GM18498 (cell line): ENCODE data around the gene SAMD4A.
"Not testable (repeated sequence)": the region's sequence is repeated elsewhere in the genome, so short reads cannot be mapped to it uniquely, and the experiment has no call there.

Experiments
- ATAC-seq: cut with Tn5 transposase; IDR thresholded peaks from one replicate; pipeline ENCODE4 v1.9.1; 2021; ENCODE audit warnings: mild to moderate bottlenecking, moderate library complexity; ENCODE audit not compliant: unreplicated experiment

The SAMD4A gene

DNA sequence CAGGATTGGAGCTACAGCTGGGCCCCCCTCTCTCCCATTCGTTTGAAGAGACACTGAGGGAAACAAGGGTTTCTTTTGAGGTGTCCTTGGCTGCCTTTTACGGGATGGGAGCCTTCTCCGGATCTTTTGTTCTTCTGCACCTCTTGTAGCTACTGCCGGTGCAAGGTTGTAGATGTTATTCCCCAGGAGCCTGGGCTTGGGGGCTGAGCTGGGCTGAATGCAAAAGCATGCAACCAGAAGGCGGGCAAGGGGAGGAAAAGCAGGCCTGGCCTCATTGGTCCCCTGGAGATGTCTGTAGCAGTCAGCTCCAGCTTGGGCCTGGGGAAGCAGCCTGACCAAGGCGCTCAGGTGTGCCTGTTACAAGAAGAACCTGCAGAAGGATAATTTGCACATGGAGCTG is 225.4 kb downstream of the SAMD4A start:
- ATAC-seq, result no peak

DNA sequence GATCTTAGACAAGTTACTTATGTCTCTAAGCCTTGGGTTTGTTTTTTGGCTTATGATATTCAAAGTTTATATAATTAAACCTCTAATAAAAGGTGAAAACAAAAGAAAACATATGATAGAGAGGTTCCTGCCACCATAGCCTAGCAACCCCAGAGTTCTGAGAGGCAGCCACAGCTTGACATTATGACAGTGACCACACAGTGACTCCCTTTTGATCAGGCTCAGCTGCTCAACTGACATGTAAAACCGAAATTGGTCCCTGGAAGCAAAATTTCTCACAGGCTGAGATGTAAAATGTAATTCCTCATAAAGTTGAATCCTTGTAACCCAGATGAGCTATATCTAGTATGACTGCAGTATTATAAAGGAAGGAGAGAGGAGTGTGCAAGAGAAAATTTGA is 227.2 kb downstream of the SAMD4A start:
- no peak for ATAC-seq

DNA sequence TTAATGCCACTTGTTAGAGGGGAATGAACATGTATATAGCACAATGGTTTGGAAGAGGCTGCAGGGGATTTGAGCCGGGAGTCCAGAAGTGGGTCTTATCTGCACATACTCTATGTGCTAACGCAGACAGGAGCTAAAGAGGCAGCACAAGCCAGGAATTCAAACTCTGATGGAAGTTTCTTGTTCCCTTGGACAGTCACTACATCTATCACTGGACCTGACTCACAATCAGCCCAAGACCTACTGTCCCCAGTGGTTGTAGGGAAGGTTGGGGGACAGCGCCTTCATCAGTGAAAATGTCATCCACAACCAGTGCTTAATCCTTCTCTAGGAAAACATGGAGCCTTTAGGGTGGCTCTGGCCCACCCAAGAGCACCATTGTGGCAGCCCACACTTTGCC is 227.9 kb downstream of the SAMD4A start:
- no peak for ATAC-seq

DNA sequence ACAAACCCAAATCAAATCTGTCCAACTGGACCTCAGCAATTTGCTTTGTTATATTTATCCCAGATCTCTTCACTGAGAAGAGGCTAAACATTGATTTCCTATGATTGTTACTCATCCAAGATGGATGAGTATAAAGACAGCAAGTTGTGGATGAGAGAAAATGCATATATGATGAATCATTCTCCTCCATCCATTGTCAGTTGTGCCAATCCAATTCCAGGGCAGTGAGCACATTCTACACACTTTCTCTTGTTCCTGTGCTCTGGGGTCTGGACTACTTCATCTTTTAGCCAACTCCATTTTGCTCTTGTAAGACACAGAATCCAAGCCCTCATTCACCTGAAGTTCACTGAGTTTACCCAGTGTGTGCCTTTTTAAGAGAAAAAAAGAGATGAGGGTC is 230.0 kb downstream of the SAMD4A start:
- ATAC-seq, result no peak

DNA sequence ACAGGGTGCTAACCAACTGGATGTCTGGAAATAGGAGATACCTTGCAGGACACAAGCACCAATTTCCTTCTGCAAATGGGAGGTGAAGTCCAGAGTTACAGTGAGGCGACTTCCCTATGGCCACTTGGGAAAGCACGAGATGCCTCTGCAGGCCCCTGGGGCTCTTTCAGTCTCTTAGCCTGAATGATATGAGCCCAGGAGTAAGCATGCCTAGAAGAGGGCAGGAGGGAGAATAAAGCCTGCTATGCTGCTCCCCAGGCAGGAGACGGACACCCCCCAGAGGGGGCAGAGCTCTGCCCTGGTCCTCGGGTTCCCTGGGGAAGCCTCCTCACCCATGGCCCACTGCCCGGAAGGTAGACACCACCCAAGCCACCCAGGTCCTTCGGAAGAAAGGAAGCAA is 230.6 kb downstream of the SAMD4A start:
- ATAC-seq, result no peak

DNA sequence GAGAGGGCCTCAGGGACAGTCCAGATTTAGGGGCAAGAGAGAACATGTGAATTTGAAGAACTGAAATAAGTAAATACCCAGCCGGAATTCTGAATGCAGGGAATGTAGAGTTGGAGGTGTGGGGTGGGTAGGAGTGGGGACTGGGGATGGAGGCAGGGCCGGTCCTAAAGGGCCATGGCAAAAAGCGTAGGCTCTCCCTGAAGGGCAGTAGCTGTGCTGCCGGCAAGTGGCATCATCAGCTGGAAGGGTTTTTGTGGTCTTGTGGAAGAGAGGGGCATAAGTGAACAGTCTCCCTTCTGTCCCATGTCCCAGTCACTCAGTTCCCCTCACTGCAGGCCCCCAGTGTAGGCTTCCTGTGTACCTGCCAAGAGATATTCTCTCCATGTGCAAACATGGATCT is 231.1 kb downstream of the SAMD4A start:
- ATAC-seq, result no peak

DNA sequence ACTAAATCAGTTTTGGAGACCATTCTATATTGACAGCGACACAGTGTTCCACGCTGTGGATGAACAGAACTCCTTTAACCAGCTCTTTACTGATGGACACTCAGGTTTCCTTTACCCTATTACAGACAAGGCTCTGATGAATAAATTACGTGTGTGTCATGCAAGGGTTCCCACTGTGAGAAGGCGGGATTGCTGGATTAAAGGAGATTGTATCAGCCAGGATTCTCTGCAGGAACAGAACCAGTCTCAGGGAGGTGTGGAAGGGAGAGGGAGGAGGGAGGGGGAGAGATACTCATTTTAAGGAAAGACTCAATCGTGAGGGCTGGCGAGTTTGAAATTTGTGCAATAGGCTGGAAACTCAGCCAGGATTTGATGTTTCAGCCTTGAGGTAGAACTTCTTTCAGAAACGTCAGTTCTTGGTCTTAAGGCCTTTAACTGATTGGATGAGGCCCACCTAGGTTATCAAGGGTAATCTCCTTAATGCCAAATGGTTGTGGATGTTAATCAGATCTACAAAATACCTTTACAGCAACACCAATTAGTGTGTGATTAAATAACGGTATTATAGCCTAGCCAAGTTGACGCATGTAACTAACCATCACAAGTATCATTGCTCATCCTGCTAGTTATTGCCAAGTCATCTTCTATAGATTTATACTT is 231.7 kb downstream of the SAMD4A start:
- ATAC-seq, result no peak

GRCh38 chr14:54801482-54801881 is 234.6 kb downstream of the SAMD4A start:
- not testable (repeated sequence) for ATAC-seq

- ATAC-seq, result no peak
Measured at GRCh38 chr14:54803396-54803795, 236.5 kb downstream of the SAMD4A start.

DNA sequence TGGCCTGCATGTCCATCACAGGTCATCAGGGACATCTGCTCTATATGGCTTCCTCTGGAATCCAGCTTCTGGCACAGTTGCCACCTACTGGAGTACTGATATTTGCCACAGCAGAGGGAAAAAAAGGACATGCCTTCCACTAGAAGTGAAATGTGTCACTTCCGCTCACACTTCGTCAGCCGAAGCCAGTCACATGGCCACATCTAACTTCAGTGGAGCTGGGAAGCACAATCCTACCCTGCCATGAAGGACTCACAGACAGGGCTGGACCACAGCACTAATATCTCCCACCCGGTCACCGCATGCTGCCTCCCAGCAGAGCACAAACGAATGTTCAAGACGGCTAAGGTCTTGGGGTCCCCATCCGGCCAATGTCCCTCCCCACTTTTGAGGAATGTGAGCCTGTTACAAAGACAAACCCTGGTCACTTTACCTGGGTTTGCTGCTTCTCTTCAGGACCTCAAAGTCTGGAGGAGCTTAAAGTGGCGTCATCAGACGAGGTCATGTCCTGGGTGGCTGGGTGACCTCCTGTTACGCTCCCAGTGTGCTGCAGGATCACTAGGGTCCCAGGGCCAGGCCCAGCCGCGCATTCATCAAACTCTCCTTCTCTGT is 237.1 kb downstream of the SAMD4A start:
- ATAC-seq, result no peak

- ATAC-seq, result no peak
Measured at GRCh38 chr14:54804538-54805041, 237.7 kb downstream of the SAMD4A start.

GRCh38 chr14:54805070-54805444 is 238.1 kb downstream of the SAMD4A start:
- no peak for ATAC-seq

DNA sequence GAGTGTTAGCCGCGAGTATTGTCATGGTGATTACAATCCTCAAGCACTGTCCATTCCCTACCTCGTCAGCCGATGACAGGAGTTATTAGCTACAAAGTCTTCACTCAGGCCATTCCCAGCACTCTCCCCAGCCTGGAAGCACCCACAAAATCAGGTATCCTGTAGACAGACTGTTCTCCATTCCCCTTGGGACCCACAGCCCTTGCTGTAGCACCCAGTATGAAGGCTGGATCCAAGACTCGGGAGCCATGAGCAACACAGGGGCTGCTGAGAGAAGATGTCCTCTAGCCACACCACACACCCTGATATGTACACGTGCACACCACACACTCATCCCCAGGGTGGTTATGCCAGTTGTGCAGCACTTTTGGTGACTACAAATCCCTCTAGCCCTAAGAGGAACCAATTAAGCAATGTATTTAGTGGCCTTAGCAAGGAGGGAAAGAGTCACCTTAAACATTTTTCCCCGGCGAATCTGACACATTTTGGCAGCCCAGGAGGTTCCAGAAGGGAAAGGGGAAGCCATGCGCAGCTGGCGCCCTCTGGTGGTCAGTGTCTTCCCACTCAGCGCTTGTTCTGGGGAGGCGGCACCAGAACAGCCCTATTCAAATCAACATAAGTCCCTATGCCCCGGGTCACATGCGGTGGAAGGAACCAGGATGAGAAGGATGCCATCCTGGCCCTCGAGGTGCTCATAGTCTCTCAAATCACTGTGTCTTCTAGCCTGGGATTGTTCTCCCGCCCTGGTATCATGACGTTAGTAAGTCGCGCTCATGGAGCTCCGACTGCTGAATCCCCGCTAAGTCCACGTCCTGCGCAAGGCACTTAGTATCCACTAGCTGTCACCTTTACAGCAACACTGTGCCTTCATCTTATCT is 238.8 kb downstream of the SAMD4A start:
- peak; percentile 78 for ATAC-seq

DNA sequence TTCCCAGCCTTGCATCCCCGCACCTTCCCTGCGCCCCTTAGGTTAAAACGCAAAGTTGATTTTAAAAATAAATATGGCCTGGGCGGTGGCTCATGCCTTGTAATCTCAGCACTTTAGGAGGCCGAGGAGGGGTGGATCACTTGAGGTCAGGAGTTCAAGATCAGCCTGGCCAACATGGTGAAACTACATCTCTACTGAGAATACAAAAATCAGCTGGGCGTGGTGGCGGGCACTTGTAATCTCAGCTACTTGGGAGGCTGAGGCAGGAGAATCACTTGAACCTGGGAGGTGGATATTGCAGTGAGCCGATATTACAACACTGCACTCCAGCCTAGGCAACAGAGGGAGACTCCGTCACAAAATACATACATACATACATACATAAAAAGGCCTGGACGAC is 239.7 kb downstream of the SAMD4A start:
- no peak for ATAC-seq

DNA sequence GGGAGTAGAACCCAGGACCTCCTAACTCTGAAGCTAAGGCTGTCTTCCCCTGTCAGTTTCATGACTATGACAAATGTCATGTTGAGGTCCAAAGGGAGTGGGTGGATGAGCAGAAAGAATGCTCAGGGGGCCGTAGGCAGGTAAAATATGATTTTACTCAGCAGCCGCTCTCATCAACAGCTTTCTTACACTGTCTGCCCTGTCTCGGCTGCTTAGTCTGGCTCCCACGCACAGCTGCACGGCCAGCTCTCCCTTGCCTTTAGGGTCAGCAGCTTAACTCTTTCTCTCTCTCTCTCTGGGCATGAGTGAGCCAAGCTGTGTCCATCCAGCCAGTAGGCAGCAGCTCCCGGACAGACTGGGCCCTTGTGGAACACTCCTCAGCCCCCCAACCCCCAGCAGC is 240.5 kb downstream of the SAMD4A start:
- ATAC-seq, result no peak

GRCh38 chr14:54807881-54808280 is 241.0 kb downstream of the SAMD4A start:
- no peak for ATAC-seq

DNA sequence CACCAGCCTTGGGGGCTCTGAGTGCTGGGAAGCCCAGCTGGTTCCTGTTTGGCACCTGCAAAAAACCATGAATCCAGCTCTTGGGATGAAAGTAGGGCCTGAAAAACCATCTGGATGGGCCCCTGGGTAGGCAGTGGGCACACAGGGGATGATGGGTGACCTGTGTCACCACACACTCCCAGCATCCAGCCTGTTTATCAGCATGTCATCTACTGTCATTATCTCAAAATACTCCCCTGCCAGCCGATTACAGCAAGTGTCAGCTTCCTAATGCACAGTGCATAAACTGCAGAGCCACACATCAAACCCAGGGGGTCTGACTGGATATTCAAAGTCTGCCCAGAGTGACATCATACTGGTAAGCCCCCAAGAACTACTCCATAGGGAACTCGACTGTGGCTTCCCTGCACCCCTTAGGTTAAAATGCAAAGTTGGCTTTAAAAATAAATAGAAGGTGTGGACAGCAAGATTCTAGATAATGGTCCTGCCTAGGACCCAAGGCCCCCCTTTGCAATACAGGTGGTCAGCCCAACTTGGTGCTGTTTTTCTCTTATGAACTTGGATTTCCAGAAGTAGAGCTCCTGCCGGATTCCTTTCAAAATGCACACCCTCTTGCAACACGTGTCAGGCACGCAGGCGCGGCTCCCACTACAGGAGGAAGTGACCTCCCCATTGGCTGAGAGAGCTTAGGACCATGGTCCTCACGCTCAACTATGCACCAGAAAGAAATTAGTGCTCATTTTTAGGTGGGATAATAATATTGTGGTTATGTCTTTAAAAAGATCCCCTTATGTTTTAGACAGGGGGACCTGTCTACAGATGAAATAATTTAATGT is 241.6 kb downstream of the SAMD4A start:
- ATAC-seq, result no peak

GRCh38 chr14:54809767-54810166 is 242.8 kb downstream of the SAMD4A start:
- no peak for ATAC-seq

GRCh38 chr14:54812617-54813016 is 245.7 kb downstream of the SAMD4A start:
- no peak for ATAC-seq

- no peak for ATAC-seq
Measured at GRCh38 chr14:54813081-54813480, 246.2 kb downstream of the SAMD4A start.

DNA sequence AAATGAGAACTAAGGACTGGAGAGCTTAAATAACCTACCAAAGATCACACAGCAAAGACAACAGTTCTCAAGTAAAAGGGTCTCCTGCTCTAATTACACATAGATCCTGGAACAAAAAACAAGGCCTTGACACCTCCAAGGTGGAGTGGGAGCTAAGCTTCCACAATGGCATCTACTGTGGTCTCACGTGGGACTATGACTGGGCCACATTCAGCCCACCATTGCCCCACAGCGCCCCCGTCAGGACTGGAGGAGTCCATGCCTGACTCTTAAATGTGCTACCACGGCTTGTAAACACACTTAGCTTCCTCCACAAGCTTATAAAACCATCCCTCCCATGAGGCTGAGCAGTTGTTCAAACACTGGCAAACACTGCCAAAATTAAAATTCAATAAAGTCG is 247.1 kb downstream of the SAMD4A start:
- ATAC-seq, result no peak
